Activated naive CD4-positive, alpha-beta T cell treated with anti-CD3 and anti-CD28 coated beads, Interleukin-2, amount 50 U/mL, for 24 hours (primary cell): ENCODE data around the gene SPPL3.
"Not testable (repeated sequence)": the region's sequence is repeated elsewhere in the genome, so short reads cannot be mapped to it uniquely, and the experiment has no call there.

Source experiments
- H3K27ac Mint-ChIP-seq: one replicate; pipeline ENCODE4 v1.8.0; 2021; ENCODE audit warnings: mild to moderate bottlenecking, mixed read lengths
- H3K27me3 Mint-ChIP-seq: one replicate; pipeline ENCODE4 v1.8.0; 2021; ENCODE audit warnings: mixed read lengths
- H3K36me3 Mint-ChIP-seq: one replicate; pipeline ENCODE4 v1.8.0; 2021; ENCODE audit warnings: mixed read lengths
- H3K4me1 Mint-ChIP-seq: one replicate; pipeline ENCODE4 v1.8.0; 2021; ENCODE audit warnings: mixed read lengths
- H3K4me3 Mint-ChIP-seq: one replicate; pipeline ENCODE4 v1.8.0; 2021; ENCODE audit warnings: mild to moderate bottlenecking, mixed read lengths
- H3K9me3 Mint-ChIP-seq: one replicate; pipeline ENCODE4 v1.8.0; 2021; ENCODE audit warnings: mixed read lengths

SPPL3 gene

GRCh38 chr12:120844768-120845449 lies 59.2 kb downstream of the SPPL3 start:
- no peaks in the 10 kb centered on the region for H3K9me3 Mint-ChIP-seq
- H3K4me3 Mint-ChIP-seq: no peak overlapping the region
- H3K27ac Mint-ChIP-seq: no peak overlapping the region
- H3K4me1 Mint-ChIP-seq: peaks cover 82% of the 10 kb centered on the region
- no peaks in the 10 kb centered on the region for H3K27me3 Mint-ChIP-seq
- peaks cover 7% of the 10 kb centered on the region for H3K36me3 Mint-ChIP-seq

DNA sequence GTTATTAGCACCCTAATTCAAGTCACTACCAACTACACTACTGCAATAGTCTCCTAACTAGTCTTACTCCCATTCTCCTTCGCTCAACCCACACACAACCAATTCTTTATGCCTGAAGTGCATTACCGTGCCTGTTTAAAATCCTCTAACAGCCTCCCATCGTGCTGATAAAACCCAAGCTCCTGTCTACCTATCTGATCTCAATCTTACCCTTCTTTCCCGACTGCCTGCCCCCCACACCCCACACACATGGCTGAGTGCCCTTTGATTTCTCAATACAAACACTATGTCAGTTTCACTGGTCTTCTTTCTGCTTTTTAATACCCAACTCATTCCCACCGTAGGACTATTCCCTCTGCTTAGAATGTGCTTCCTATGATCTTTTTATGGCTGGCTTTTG lies 59.9 kb downstream of the SPPL3 start:
- H3K4me3 Mint-ChIP-seq: no peak overlapping the region
- no peaks in the 10 kb centered on the region for H3K9me3 Mint-ChIP-seq
- peaks cover 76% of the 10 kb centered on the region for H3K4me1 Mint-ChIP-seq
- H3K27ac Mint-ChIP-seq: peak overlapping the region; percentile 1
- H3K36me3 Mint-ChIP-seq: peaks cover 7% of the 10 kb centered on the region
- H3K27me3 Mint-ChIP-seq: no peaks in the 10 kb centered on the region

DNA sequence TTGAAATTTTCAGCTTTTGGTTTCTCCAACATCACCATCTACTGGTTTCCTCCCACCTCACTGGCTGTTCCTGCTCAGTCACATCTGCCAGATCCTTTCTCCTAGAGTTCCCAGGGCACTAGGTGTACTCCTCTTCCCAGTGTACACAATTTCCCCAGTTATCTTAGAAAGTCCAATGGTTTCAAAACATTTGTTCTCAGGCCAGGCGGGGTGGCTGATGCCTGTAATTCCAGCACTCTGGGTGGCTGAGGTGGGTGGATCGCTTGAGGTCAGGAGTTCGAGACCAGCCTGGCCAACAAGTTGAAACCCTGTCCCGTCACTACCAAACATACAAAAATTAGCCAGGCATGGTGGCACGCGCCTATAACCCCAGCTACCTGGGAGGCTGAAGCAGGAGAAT lies 60.7 kb downstream of the SPPL3 start:
- Mint-ChIP-seq H3K27ac (no peak overlapping the region), H3K36me3 (peaks cover 7% of the 10 kb centered on the region), H3K9me3 (no peaks in the 10 kb centered on the region), H3K4me3 (no peak overlapping the region), H3K4me1 (peaks cover 68% of the 10 kb centered on the region), H3K27me3 (no peaks in the 10 kb centered on the region)

DNA sequence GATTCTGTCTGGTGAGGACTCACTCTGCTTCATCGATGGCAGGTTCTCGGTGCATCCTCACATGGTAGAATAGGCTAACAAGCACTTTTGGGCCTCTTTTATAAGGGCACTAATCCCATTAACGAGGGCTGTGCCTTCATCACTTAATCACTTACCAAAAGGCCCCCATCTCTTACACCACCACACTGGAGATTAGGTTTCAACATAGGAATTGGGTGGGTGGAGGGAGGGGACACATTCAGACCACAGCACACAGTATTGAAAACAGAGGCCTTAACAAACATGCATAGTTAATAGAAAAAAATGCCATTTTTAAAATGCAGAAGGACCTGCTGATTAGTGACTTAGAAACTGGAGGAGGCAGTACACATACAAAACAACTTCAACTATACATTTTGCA lies 61.6 kb downstream of the SPPL3 start:
- no peak overlapping the region for H3K4me3 Mint-ChIP-seq
- H3K27ac Mint-ChIP-seq: no peak overlapping the region
- peaks cover 7% of the 10 kb centered on the region for H3K36me3 Mint-ChIP-seq
- peaks cover 68% of the 10 kb centered on the region for H3K4me1 Mint-ChIP-seq
- H3K9me3 Mint-ChIP-seq: no peaks in the 10 kb centered on the region
- H3K27me3 Mint-ChIP-seq: no peaks in the 10 kb centered on the region

DNA sequence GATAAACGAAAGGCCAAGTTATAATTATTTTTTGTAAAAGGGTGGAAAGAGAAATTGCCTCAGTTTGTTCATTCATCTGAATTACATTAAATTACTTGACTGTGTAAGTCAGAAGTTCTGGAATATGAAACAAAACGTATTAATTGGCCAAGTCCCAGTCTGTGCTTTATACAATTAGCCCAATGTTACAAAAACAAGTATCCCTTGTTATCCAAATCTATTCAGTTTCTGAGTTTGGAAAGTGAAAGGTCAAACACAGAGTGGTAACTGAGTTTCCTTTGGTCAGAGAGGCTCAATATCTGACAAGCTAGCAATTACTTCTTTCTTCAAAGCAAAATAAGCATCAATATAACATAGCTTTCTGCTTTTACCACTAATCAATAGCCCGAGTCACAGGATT lies 62.6 kb downstream of the SPPL3 start:
- Mint-ChIP-seq H3K27me3 (no peaks in the 10 kb centered on the region), H3K4me1 (peaks cover 61% of the 10 kb centered on the region), H3K27ac (no peak overlapping the region), H3K4me3 (no peak overlapping the region), H3K9me3 (no peaks in the 10 kb centered on the region), H3K36me3 (peaks cover 7% of the 10 kb centered on the region)

DNA sequence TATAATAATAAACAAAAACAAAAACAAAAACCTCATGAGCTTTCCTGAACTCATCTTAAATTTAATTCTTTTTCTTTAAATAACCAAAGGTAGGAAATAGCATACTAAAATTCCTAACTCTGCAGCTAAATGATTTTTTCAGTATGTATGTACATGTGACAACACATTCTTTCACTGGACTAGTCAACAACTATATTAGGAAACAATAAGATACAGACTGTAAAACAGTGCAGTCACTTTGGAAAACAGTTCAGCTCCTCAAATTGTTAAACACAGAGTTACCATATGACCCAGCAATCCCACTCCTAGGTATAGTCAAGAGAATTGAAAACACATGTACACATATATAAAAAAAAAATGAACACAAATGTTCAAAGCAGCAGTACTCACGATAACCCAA lies 64.7 kb downstream of the SPPL3 start:
- Mint-ChIP-seq H3K4me3 (no peak overlapping the region), H3K27me3 (no peaks in the 10 kb centered on the region), H3K4me1 (peaks cover 65% of the 10 kb centered on the region), H3K36me3 (peaks cover 7% of the 10 kb centered on the region), H3K27ac (no peak overlapping the region), H3K9me3 (no peaks in the 10 kb centered on the region)

- not testable (repeated sequence) for H3K4me3 Mint-ChIP-seq, H3K27me3 Mint-ChIP-seq, H3K9me3 Mint-ChIP-seq, H3K27ac Mint-ChIP-seq, H3K36me3 Mint-ChIP-seq
- peaks cover 65% of the 10 kb centered on the region for H3K4me1 Mint-ChIP-seq
Measured at GRCh38 chr12:120838629-120839383, 65.4 kb downstream of the SPPL3 start.

GRCh38 chr12:120836114-120836684 lies 68.0 kb downstream of the SPPL3 start:
- Mint-ChIP-seq H3K4me1 (peaks cover 58% of the 10 kb centered on the region), H3K27ac (peak overlapping the region; percentile 82), H3K4me3 (peak overlapping the region; percentile 23)

DNA sequence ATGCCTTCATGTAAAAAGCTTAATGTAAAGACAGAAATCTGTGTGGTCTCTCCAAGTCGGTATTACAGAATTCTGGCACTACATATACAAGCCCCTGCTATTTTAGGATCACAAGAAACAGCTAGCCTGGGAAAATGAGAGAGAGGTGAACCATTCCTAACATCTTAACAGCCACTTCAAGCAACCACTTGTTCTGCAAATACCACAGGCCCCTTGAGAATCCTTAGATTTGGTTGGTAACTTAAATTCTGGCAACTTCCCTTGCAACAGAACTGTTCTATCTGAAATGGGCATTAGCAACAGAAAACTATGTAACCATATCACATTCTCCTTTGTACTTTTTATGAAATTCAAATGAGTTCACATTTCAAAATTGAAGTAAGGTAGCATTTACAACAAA lies 68.5 kb downstream of the SPPL3 start:
- peaks cover 63% of the 10 kb centered on the region for H3K4me1 Mint-ChIP-seq
- no peaks in the 10 kb centered on the region for H3K27me3 Mint-ChIP-seq
- peaks cover 6% of the 10 kb centered on the region for H3K36me3 Mint-ChIP-seq
- H3K9me3 Mint-ChIP-seq: no peaks in the 10 kb centered on the region
- peak overlapping the region; percentile 82 for H3K27ac Mint-ChIP-seq
- peak overlapping the region; percentile 64 for H3K4me3 Mint-ChIP-seq

More at GRCh38 chr12:120836114-120836684, 68.0 kb downstream of the SPPL3 start:
- H3K9me3 Mint-ChIP-seq: no peaks in the 10 kb centered on the region
- no peaks in the 10 kb centered on the region for H3K27me3 Mint-ChIP-seq
- H3K36me3 Mint-ChIP-seq: peaks cover 5% of the 10 kb centered on the region

DNA sequence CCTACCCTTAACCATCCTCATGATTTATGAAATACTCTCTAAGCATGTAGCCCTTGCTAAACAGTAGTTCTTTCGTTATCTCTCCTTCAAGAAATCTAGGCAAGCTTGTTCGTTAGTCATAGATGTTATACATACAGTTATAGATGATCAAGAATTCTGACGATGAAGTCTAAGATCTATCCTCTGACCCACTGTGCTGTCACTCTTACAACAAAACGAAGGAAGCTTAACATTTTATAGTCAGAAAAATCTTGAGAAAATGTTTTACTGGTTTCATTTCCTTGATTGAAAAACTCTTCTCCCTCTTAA lies 68.9 kb downstream of the SPPL3 start:
- Mint-ChIP-seq H3K36me3 (peaks cover 3% of the 10 kb centered on the region), H3K27me3 (no peaks in the 10 kb centered on the region), H3K9me3 (no peaks in the 10 kb centered on the region), H3K4me1 (peaks cover 62% of the 10 kb centered on the region), H3K4me3 (peak overlapping the region; percentile 64), H3K27ac (peak overlapping the region; percentile 82)

DNA sequence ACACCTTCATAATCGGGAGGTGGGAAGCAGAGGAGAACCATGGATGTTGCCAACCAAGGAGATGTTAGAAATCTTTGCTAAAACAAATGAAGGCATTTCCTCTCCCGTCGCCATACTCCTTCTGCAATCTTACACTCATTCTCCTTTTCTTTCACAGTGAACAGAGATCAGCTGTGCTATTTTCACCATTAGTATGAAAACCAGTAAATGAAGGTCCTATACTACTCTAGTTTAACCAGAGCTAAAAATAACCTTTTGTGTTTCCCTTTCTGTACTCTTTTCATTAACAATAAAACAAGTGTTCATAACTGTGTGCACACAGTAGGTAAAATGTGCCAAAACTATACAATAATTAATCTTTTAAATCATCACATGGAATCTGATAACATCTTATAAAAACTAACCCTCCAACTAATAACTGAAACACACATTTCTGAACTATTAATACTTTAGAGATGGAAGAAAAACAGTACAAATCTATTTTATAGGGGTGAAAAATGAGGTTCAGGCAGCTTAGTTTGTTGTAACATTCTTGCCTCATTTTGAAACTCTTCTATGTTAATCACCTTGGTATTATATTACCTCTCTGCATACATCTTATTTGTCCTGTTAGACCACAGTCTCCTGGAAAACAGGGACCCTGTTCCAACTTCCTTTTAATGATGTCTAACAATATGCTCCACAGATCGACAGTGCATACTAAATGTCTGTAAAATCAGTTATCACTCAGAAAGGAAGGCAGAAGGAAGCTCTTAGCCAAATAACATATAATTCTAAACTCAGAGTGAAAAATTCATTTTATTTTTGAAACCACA lies 69.5 kb downstream of the SPPL3 start:
- peak overlapping the region; percentile 15 for H3K27ac Mint-ChIP-seq
- H3K36me3 Mint-ChIP-seq: peaks cover 2% of the 10 kb centered on the region
- peaks cover 64% of the 10 kb centered on the region for H3K4me1 Mint-ChIP-seq
- peak overlapping the region; percentile 64 for H3K4me3 Mint-ChIP-seq
- no peaks in the 10 kb centered on the region for H3K27me3 Mint-ChIP-seq
- H3K9me3 Mint-ChIP-seq: no peaks in the 10 kb centered on the region

- H3K4me1 Mint-ChIP-seq: peaks cover 67% of the 10 kb centered on the region
- H3K36me3 Mint-ChIP-seq: peaks cover 2% of the 10 kb centered on the region
- peak overlapping the region; percentile 43 for H3K4me3 Mint-ChIP-seq
- peak overlapping the region; percentile 47 for H3K27ac Mint-ChIP-seq
- H3K9me3 Mint-ChIP-seq: no peaks in the 10 kb centered on the region
- H3K27me3 Mint-ChIP-seq: no peaks in the 10 kb centered on the region
Measured at GRCh38 chr12:120833849-120834248, 70.3 kb downstream of the SPPL3 start.

- H3K27me3 Mint-ChIP-seq: no peaks in the 10 kb centered on the region
- H3K36me3 Mint-ChIP-seq: peaks cover 2% of the 10 kb centered on the region
- H3K9me3 Mint-ChIP-seq: no peaks in the 10 kb centered on the region
- peaks cover 70% of the 10 kb centered on the region for H3K4me1 Mint-ChIP-seq
- no peak overlapping the region for H3K4me3 Mint-ChIP-seq
- no peak overlapping the region for H3K27ac Mint-ChIP-seq
Measured at GRCh38 chr12:120832737-120833136, 71.4 kb downstream of the SPPL3 start.

GRCh38 chr12:120831648-120832267 lies 72.4 kb downstream of the SPPL3 start:
- no peaks in the 10 kb centered on the region for H3K27me3 Mint-ChIP-seq
- H3K27ac Mint-ChIP-seq: peak overlapping the region; percentile 56
- peaks cover 2% of the 10 kb centered on the region for H3K36me3 Mint-ChIP-seq
- H3K4me3 Mint-ChIP-seq: no peak overlapping the region
- no peaks in the 10 kb centered on the region for H3K9me3 Mint-ChIP-seq
- peaks cover 73% of the 10 kb centered on the region for H3K4me1 Mint-ChIP-seq

GRCh38 chr12:120830966-120831365 lies 73.2 kb downstream of the SPPL3 start:
- H3K27me3 Mint-ChIP-seq: no peaks in the 10 kb centered on the region
- H3K4me3 Mint-ChIP-seq: no peak overlapping the region
- H3K9me3 Mint-ChIP-seq: no peaks in the 10 kb centered on the region
- no peak overlapping the region for H3K27ac Mint-ChIP-seq
- peaks cover 75% of the 10 kb centered on the region for H3K4me1 Mint-ChIP-seq
- peaks cover 2% of the 10 kb centered on the region for H3K36me3 Mint-ChIP-seq
